ENCODE results near the gene KHDC3L. TPM values are rescaled to one million over a fixed set of nuclear protein-coding genes. Genes with fewer than 3 reads are reported as not detected.

The KHDC3L gene
- total and polyA plus RNA-seq, 2 of the 13 experiments (the other 11 are each of a cell fraction or from before 2014, with no cell fraction given): not detected

- CTCF ChIA-PET (ENCODE audit: low intra/inter-chr PET ratio, low total read pairs): no interaction called here
- POLR2A ChIA-PET: no interaction called here
- H3K27ac ChIP-seq (ENCODE audit: extremely low read length, insufficient read depth, low read length): no peak overlapping the region
- no TSS peak for BruUV-seq (replicated peaks)
- H3K9me3 ChIP-seq (ENCODE audit: low read length): no peaks in the 10 kb centered on the region
- TF ChIP-seq ZNF7 (CRISPR knock-in tag; IDR thresholded peaks at IDR 0.05) (no peak), CTCF (CRISPR knock-in tag; IDR thresholded peaks at IDR 0.05) (no peak)
- no peak for FAIRE-seq
- H3K4me3 ChIP-seq (replicated peaks in 1 of 3; ENCODE audit: insufficient read depth in 1 of 3, low read depth in 2 of 3, low read length in 3 of 3): no peak overlapping the region
- H3K4me1 ChIP-seq (ENCODE audit: insufficient read depth, low read length): no peaks in the 10 kb centered on the region
- DNase-seq (ENCODE audit: low spot score): no peak
- intact Hi-C loops (cut with micrococcal nuclease; ENCODE audit: unreplicated experiment) (no loop called here), in situ Hi-C loops (cut with HindIII; ENCODE audit: extremely low pct_ligation_motif_present, low pct_unique_long_range_greater_than_20kb) (no loop called here)
- no peak for ATAC-seq
- H3K9ac ChIP-seq (ENCODE audit: insufficient read depth, low read depth, low read length): no peak overlapping the region
- H3K4me2 ChIP-seq (ENCODE audit: low read depth, low read length): no peak overlapping the region
- no peaks in the 10 kb centered on the region for H3K79me2 ChIP-seq (ENCODE audit: insufficient read depth, low read length)
- H3K27me3 ChIP-seq (ENCODE audit: control insufficient read depth in 1 of 2, insufficient read depth in 2 of 2, low read length in 2 of 2): no peaks in the 10 kb centered on the region
- H3K36me3 ChIP-seq (replicated peaks in 1 of 2; ENCODE audit: control insufficient read depth in 1 of 2, insufficient read depth in 2 of 2, low read length in 2 of 2): no peaks in the 10 kb centered on the region
- H2AFZ ChIP-seq (ENCODE audit: low read length): no peak overlapping the region
- no peaks in the 10 kb centered on the region for H4K20me1 ChIP-seq (ENCODE audit: insufficient read depth, low read length)
Measured at GRCh38 chr6:73400656-73401055, 38.2 kb downstream of the KHDC3L start.

GRCh38 chr6:73409395-73409794 is 46.9 kb downstream of the KHDC3L start:
- ATAC-seq: no peak; the same call in 2 of the 3 replicates
- no peak overlapping the region for H3K27ac ChIP-seq (ENCODE audit: extremely low read length, insufficient read depth, low read length)
- WGBS (ENCODE audit: low lambda C conversion rate): 0% methylated on average over 1 of the region's 1 CpG
- no peaks in the 10 kb centered on the region for H3K36me3 ChIP-seq (replicated peaks in 1 of 2; ENCODE audit: control insufficient read depth in 1 of 2, insufficient read depth in 2 of 2, low read length in 2 of 2)
- H2AFZ ChIP-seq (ENCODE audit: low read length): no peak overlapping the region
- no peaks in the 10 kb centered on the region for H3K9me3 ChIP-seq (ENCODE audit: low read length)
- H3K27me3 ChIP-seq (ENCODE audit: control insufficient read depth in 1 of 2, insufficient read depth in 2 of 2, low read length in 2 of 2): no peaks in the 10 kb centered on the region
- DNase-seq (ENCODE audit: low spot score): peak; percentile 46
- TF ChIP-seq MED13 (CRISPR knock-in tag; IDR thresholded peaks at IDR 0.05): no peak
- no peak for TF ChIP-seq SOX13 (IDR thresholded peaks at IDR 0.05)
- TF ChIP-seq SOX13 (CRISPR knock-in tag; conservative IDR thresholded peaks at IDR 0.05 in 1 of 2, IDR thresholded peaks at IDR 0.05 in 1 of 2): 0 out of 4 replicates have a peak, but pooled peaks of 1 of the 2 experiments have one; percentile 22
- no peak for TF ChIP-seq BCL3 (CRISPR knock-in tag; IDR thresholded peaks at IDR 0.05)
- TF ChIP-seq ZNF207 (IDR thresholded peaks at IDR 0.05; ENCODE audit: borderline replicate concordance): no peak
- TF ChIP-seq ZNF264 (CRISPR knock-in tag; IDR thresholded peaks at IDR 0.05): no peak
- TF ChIP-seq MAFK (conservative IDR thresholded peaks at IDR 0.05 in 1 of 2, IDR thresholded peaks at IDR 0.05 in 1 of 2; ENCODE audit: low read length in 2 of 2): peak in 1 of 2 experiments; percentile 19; a peak in 1 of 4 replicates
- TF ChIP-seq MED1 (CRISPR knock-in tag; IDR thresholded peaks at IDR 0.05): no peak
- no peaks in the 10 kb centered on the region for H4K20me1 ChIP-seq (ENCODE audit: insufficient read depth, low read length)
- ChIA-PET POLR2A (no interaction called here), CTCF (ENCODE audit: low intra/inter-chr PET ratio, low total read pairs) (no interaction called here)
- no TSS peak for BruUV-seq (replicated peaks)
- no peak overlapping the region for H3K4me3 ChIP-seq (replicated peaks in 1 of 3; ENCODE audit: insufficient read depth in 1 of 3, low read depth in 2 of 3, low read length in 3 of 3)
- FAIRE-seq: no peak
- intact Hi-C loops (cut with micrococcal nuclease; ENCODE audit: unreplicated experiment) (no loop called here), in situ Hi-C loops (cut with HindIII; ENCODE audit: extremely low pct_ligation_motif_present, low pct_unique_long_range_greater_than_20kb) (no loop called here)
- no peak overlapping the region for H3K4me2 ChIP-seq (ENCODE audit: low read depth, low read length)
- H3K4me1 ChIP-seq (ENCODE audit: insufficient read depth, low read length): peaks cover 9% of the 10 kb centered on the region; the same call in 1 of the 2 replicates
- no peaks in the 10 kb centered on the region for H3K79me2 ChIP-seq (ENCODE audit: insufficient read depth, low read length)
- no peak overlapping the region for H3K9ac ChIP-seq (ENCODE audit: insufficient read depth, low read depth, low read length)
